ENCODE measurements around the gene ERG28.
"Not testable (repeated sequence)": the region's sequence is repeated elsewhere in the genome, so short reads cannot be mapped to it uniquely, and the experiment has no call there.

The ERG28 gene

GRCh38 chr14:75700295-75700694, 39.6 kb upstream of the ERG28 start:
- TF ChIP-seq CTCF (conservative IDR thresholded peaks at IDR 0.05; ENCODE audit: control insufficient read depth, insufficient read depth, low read depth, low read length), result no peak

GRCh38 chr14:75699331-75699730, 38.7 kb upstream of the ERG28 start:
- TF ChIP-seq CTCF (conservative IDR thresholded peaks at IDR 0.05; ENCODE audit: control insufficient read depth, insufficient read depth, low read depth, low read length), result no peak

More at GRCh38 chr14:75700295-75700694, 39.6 kb upstream of the ERG28 start:
- no peak for DNase-seq (ENCODE audit: low read depth)
- no peak overlapping the region for H3K4me3 ChIP-seq (ENCODE audit: control insufficient read depth, low read depth, low read length)

GRCh38 chr14:75697918-75698317, 37.2 kb upstream of the ERG28 start:
- no peak for TF ChIP-seq CTCF (conservative IDR thresholded peaks at IDR 0.05; ENCODE audit: control insufficient read depth, insufficient read depth, low read depth, low read length)
- H3K4me3 ChIP-seq (ENCODE audit: control insufficient read depth, low read depth, low read length), result no peak overlapping the region
- DNase-seq (ENCODE audit: low read depth), result no peak

More at GRCh38 chr14:75699331-75699730, 38.7 kb upstream of the ERG28 start:
- no peak for DNase-seq (ENCODE audit: low read depth)
- no peak overlapping the region for H3K4me3 ChIP-seq (ENCODE audit: control insufficient read depth, low read depth, low read length)

GRCh38 chr14:75697386-75697785, 36.7 kb upstream of the ERG28 start:
- no peak overlapping the region for H3K4me3 ChIP-seq (ENCODE audit: control insufficient read depth, low read depth, low read length)
- no peak for DNase-seq (ENCODE audit: low read depth)
- TF ChIP-seq CTCF (conservative IDR thresholded peaks at IDR 0.05; ENCODE audit: control insufficient read depth, insufficient read depth, low read depth, low read length), result no peak

GRCh38 chr14:75695025-75695424, 34.3 kb upstream of the ERG28 start:
- not testable (repeated sequence) for H3K4me3 ChIP-seq (ENCODE audit: control insufficient read depth, low read depth, low read length); DNase-seq (ENCODE audit: low read depth)

- H3K4me3 ChIP-seq (ENCODE audit: control insufficient read depth, low read depth, low read length), result no peak overlapping the region
- no peak for DNase-seq (ENCODE audit: low read depth)
- no peak for TF ChIP-seq CTCF (conservative IDR thresholded peaks at IDR 0.05; ENCODE audit: control insufficient read depth, insufficient read depth, low read depth, low read length)
Observed at GRCh38 chr14:75690010-75690409, 29.3 kb upstream of the ERG28 start.

- peak; percentile 82 for DNase-seq (ENCODE audit: low read depth)
- TF ChIP-seq CTCF (conservative IDR thresholded peaks at IDR 0.05; ENCODE audit: control insufficient read depth, insufficient read depth, low read depth, low read length), result no peak
Observed at GRCh38 chr14:75689012-75689411, 28.3 kb upstream of the ERG28 start.

More at GRCh38 chr14:75689012-75689411, 28.3 kb upstream of the ERG28 start:
- no peak overlapping the region for H3K4me3 ChIP-seq (ENCODE audit: control insufficient read depth, low read depth, low read length)

All from fibroblast of mammary gland (primary cell).